SH-SY5Y (cell line): ENCODE results near the gene SSBP2.

Experiments used
- GATA2 ChIP-seq: IDR thresholded peaks from 2 replicates; pipeline ENCODE4 v1.6.1; 2011; ENCODE audit warnings: mild to moderate bottlenecking, low read depth, low read length
- GATA3 ChIP-seq: IDR thresholded peaks from 2 replicates; pipeline ENCODE4 v1.6.1; 2011; ENCODE audit warnings: low read depth, mild to moderate bottlenecking, low read length, moderate library complexity

GRCh38 chr5:81605299-81605698 lies 145.6 kb downstream of the SSBP2 start:
- TF ChIP-seq GATA2 (no peak), GATA3 (no peak)
